CD4-positive, alpha-beta T cell treated with Interleukin-6 for 4 hours (primary cell): ENCODE results near the gene ENOSF1.
"Not testable (repeated sequence)": the region's sequence is repeated elsewhere in the genome, so short reads cannot be mapped to it uniquely, and the experiment has no call there.

Source experiments
- DNase-seq: peaks from one replicate; pipeline ENCODE4 v3.0.0-alpha.2; 2020; ENCODE audit warnings: mixed read lengths

ENOSF1 gene

DNA sequence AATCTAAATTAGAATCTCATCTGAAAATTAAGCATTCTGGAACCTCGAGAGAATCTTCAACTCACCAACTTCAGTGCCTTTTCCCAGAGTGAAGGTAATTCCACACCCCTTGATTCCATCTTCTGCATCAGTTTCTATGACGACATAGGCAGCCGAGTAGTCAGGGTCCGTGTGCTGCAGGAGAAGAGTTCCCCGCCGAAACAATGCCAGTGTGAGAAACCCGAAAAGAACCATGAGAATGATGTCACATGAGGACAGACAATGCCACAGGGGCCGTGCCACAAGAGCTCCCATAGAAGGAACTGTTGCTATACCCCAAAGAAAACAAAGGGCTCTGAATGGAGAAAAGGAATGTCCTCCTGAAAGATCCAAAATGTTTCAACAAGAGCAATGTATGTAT lies 6.0 kb downstream of the ENOSF1 start:
- no peak for DNase-seq

DNA sequence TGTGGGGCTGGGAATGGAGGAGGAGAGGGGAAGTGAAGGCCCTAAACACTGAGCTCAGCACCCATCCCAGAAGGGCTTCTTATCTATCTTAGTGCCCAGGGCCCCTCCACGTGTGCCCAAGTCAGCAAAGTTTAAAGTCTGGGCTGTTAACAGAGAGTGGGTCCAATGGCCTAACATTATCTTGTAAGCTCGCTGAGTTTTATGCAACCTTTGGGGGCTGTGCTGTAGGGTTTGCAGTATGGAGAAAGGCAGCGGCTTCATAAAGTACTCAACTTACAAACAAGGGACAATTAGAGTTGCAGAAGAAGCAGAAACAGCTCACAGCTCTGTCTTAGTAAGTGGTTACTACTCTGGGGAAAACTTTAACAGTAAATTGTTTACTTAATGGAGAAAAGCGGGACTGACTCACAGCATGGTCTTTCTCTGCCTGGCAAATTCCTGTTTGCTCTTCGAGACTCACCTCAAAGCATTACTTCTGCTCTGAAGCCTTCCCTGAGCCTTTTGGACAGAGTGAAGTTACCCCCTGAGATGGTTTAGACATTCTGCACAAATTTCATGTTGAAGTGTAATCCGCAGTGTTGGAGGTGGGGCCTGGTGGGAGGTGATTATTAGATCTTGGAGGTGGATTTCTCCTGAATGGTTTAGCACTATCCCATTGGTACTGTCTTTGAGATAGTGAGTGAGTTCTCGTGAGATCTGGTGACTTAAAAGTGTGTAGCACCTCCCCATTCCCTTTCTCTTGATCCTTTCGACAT lies 9.0 kb downstream of the ENOSF1 start:
- no peak for DNase-seq

DNA sequence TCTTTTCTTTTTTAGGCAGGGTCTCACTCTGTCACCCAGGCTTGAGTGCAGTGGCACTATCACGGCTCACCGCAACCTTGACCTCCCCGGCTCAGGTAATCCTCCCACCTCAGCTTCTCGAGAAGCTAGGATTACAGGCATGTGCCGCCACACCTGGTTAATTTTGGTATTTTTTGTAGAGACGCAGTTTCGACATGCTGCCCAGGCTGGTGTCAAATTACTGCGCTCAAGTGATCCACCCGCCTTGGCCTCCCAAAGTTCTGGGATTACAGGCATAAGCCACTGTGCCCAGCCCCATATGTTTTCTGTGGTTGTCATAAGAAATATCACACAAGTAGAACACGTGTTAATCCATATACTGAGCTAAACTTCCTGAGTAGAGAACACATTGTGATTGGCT lies 14.6 kb downstream of the ENOSF1 start:
- no peak for DNase-seq

DNA sequence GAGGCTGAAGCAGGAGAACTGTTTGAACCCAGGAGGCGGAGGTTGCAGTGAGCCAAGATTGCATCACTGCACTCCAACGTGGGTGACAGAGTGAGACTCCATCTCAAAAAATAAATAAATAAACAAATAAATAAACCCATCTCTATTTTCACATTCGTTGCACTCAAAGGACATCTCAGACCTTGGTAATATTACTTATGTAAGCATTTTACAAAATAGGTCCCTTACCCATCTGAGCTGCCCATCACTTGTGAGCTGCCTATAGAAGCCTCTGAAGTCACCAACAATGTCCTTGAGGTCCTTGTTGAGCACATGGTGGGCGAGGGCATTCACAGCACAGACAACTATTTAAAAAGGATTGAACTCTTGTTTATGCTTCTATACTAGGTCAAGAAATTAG lies 15.4 kb downstream of the ENOSF1 start:
- DNase-seq, result no peak

DNA sequence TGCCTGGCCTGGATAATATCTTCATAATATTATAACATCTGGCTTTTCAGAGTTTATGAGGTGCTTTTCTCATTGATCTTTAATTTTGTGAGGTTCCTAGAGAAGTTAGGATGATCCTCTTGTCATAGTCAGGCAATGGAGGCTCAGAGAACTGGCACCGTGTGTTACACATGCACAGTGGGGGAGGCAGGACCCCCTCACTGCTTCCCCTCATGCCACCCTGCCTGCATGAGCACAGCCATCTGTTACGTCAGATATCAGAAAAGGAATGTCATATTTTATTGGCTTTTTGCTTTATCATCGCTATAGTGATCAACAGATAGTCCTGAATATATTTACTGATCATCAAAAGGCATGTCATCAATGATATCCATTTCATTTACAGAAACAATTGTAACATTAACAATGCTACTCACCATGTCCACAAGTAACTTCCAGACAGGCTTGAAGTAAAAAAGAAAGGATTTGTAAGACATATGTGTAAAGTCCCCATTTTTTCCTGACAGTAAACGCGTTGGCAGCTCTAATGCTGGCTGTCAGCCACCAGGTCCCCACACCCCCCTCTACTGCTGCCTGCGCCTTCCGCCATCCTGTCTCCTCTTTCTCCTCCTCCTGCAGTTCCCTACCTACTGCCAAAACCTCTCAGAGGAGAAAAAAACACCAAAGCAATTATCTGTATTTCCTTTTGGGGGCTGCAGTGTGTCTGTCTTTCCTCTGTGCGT lies 18.8 kb downstream of the ENOSF1 start:
- no peak for DNase-seq

DNA sequence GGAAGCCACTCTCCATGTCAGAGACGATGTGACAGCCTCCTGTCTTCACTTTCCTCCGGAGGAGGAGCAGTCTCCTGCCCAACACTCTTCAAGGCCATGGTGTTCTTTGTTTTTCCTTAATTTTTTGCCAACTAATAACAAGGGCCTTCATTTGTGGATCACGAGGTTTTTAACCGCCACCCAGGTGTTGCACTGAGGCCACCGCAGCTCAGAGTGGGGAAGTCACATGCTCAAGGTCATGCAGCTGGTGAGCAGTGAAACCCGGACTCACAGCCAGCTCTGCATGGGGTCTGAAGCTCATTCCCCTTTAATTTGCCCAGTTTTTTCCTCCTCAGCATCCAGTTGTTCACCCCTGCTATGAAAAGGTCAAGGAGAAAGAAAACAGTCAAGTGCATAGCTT lies 19.6 kb downstream of the ENOSF1 start:
- no peak for DNase-seq

DNA sequence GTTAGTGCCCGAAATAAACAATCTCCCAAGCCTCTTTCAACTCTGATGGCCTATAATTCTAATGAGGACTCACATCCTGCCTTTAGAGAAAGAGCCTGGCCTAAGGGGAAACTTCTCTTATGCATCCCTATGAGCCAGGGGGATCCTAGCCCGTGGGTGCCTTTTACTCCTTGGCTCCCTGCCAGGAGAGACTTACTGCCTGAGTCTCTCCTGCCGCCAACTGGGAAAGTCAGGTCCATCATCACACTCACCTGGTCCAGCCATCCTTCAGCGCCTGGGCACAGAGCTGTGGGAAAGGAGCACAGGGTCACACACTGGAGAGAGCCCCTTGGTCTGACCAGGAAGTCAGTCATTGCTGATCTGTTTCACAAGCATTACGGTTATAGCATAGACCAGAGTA lies 24.1 kb downstream of the ENOSF1 start:
- DNase-seq, result no peak

DNA sequence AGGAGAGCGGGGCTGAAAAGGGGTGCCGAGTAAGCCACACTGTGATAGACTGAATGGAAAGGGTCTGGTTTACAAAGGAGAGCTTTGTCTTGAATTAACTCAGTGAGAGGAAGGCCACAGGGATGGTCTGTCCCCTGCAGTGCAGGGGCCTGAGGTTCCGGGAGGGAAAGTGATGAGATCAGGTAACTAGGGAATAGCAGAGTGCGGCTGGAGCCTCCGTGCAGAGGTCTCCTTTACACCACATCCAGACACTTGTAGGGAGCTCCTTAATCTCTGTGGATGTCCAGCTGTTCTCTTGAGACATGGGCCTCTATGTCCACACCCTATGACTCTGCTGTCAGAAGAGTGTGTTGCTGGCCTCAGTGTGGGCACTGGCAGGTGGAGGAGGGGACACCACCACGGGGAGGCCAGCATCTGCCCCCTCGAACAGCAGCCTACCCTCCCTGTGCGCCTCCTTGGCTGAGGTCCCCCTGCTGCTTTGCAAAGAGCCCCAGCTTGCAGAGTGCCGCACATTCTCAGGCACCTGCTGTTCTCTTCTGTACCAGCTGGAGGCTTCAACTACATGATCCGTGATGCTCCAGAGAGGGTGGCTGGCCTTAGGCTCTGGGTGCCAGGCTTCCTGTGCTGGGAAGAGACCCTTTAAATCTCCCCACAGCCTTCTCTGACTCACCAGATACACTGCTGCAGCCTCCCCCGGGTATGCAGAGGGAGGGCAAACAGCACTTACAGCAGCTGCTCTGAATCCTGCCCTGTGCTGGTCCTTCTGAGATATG lies 25.9 kb downstream of the ENOSF1 start:
- no peak for DNase-seq

DNA sequence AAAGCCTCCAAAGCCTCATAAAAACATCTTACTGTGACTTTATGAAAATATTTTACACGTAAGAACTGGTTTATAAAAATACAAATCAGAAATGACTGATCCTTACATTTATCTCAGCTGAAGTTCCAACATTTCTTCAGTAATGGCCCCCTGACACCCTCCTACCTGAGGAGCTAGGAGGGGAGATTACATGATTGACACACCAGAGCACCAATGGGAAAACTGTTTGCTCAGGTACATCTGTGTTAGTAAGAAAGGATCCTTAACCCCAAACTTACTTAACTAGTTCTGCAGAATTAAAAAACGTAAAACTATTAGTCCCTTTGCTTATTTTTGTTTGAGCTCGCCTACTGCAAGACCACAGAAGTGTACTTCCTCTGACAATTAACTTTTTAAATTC lies 27.0 kb downstream of the ENOSF1 start:
- no peak for DNase-seq

DNA sequence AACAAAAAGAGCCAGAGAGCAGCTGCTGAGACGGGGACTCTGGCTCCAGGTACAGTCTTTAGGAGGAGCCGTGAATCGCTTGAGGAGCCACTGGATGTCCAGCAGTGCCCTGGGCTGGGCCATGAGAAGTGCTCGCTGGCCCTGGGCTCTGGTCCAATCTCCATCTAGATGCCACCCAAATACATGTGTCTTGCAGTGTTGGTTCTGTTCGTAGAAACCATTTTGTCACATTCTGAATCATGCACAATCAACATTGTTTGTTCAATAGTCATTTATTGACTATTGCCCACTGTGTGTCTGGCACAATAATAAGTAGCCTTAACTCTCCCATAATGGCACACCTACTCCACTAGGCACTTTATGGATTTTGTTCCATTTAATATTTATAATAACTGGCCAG lies 28.9 kb downstream of the ENOSF1 start:
- DNase-seq, result no peak

DNA sequence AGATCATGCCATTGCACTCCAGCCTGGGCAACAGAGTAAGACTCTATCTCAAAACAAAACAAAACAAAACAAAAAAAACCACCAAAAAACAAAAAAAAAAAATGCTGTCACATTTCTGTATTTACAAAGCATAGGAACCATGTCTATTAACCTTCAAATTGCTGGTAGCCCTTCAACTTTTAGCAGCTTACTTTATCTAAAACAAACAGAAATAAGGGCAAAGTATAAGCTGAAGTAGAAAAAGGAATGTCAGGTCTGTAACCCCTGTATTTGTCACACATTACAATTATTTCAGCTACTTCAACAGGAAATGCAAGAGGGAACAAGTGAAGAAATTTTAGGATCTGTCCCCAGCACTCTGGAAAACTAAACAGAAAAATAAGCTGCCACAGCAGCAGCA lies 29.6 kb downstream of the ENOSF1 start:
- DNase-seq, result no peak

DNA sequence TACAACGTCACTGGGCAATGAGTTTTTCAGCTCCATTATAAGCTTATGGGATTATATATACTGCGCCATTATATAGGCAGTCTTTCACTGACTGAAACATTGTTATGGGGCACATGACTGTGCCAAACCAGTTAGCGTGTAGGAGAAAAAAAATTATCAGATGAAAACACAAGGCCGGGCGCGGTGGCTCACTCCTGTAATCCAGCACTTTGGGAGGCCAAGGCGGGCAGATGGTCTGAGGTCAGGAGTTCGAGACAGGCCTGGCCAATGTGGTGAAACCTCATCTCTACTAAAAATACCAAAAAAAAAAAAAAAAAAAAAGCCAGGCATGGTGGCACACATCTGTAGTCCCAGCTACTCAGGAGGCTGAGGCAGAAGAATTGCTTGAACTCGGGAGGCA lies 30.0 kb downstream of the ENOSF1 start:
- DNase-seq, result not testable (repeated sequence)

DNA sequence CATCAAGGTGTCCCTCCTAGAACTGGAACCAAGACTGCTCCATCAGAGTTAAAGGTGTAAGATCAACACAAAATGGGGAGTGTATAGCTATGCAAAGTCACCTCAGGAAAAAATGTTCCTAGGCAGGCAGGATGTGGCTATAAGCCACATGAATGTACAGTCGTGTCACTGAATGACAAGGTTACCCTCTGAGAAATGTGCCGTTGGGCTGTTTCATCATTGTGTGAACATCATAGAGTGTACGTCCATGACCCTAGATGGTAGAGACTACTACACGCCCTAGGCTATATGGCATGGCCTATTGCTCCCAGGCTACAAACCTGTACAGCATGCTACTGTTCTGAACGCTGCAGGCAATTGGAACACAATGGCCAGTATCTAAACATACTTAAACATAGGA lies 30.4 kb downstream of the ENOSF1 start:
- peak; percentile 12 for DNase-seq

DNA sequence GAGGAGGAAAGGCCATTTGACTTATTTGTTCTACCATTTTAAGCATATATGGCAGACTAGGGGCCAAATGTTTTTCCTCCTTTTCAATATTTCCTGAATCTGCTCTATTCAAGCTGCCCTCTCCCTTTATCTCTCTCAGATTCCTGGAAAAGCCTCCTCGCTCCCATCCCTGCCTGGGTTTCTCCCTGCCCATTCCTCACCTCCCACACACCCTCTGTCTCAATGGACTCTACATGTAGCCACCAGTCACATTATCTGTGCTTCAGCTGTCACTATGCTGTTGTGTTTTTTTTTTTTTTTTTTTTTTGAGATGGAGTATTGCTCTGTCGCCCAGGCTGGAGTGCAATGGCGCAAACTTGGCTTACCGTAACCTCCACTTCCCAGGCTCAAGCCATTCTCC lies 32.0 kb downstream of the ENOSF1 start:
- no peak for DNase-seq

DNA sequence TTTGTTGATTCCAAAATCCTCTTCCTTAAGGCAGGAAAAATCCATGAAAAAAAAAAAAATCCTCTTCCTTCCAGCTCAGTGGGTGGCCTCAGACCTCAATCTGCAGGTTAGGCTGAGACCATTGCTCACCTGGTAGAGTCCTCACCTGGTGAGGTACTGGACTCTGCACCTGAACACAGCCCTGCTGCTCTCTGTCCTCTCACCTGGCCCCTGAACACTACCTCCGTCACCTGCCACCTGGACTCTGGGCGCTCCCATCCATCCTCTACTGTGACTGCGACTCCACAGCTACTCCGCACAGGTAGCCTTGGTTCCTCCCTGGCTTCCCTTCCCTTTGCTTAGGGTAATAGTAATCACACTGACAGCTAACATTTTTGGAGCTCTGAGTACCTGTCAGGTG lies 32.9 kb downstream of the ENOSF1 start:
- no peak for DNase-seq

DNA sequence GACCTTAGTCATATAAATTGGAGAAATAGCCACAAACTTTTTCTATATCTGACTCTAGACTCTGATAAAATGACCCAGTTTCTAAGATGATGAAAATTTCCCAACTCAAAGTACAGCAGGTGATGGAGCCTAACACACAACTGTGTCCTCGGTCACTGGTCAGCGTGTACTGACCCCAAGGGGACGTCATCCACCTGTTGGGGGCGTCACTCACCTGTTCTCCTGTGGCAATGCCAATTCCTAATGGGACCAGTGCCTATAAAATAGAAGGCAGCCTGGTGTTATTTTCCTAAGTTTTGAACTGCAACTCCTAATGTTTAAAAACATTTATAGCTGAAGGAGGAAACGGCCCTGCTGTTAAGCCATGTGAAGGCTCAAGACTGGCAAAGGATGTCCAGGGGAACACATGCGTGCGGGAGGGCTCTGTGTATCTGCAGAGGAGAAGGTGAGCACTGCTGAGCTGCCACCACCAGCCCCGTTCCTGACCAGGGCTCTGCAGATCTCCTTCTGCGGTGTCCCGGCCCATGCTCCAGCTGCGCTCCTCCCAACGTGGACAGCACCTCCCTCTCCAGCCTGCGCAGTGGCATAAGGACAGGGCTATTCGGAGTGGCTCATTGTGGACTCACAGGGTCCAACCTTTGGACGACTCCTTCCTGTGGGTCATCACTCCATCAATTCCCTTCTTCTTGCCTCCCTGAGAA lies 33.8 kb downstream of the ENOSF1 start:
- no peak for DNase-seq

DNA sequence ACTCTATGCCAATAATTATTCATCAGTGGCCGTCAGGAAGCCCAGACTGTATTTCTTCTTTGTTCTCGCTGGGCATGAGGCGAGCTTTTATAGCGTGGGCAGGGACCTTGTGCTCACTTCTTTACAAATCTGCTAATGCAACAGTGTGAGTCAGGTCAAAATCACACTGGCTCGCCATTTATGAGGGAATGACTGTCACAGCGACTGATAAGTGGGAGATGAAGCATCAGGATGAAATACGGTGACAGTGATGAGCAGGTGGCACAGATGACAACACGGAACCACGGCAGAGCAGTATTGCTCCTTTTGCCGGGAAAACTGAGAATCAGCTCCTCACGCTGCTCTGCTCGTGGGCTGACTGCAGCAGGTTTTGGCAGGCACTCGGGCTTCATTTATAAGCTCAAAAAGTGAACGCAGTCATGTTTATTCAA lies 34.5 kb downstream of the ENOSF1 start:
- no peak for DNase-seq

DNA sequence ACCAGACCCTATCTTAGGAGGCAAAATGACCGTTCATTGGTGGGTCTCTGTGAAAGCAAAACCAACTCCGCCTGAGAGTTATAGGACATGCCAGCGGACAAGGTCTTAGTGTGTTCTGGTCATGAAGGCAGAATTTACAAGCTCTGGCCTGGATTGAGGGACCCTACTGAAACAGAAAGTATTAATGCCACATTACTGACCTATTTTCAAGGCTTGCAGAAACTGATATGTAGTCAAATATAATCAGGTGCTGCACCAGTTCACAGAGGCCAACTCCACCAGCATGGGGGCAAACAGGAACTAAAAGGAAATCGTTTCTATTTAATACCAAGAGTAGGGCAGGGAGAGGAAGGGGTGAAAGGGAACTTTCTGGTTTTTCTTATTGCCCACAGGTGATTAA lies 35.3 kb downstream of the ENOSF1 start:
- DNase-seq, result no peak

DNA sequence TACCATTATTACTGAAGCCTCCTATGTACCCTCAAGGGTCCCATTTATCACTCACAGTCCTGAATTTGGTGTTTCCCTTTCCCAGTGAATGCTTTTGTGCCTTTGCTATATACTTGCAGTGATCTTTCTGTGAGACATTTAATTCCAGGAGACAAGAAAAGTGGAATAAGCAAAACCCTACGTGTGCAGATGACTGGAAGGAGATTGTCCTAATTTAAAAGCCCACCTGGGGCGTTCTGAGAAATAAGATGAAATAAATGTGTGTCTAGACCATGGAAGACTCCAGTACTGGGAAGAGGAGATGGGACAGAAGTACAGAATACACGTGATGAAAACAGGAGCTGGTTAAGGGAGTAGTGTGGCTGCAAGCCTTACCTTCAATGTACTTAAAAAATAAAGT lies 35.7 kb downstream of the ENOSF1 start:
- DNase-seq, result no peak

DNA sequence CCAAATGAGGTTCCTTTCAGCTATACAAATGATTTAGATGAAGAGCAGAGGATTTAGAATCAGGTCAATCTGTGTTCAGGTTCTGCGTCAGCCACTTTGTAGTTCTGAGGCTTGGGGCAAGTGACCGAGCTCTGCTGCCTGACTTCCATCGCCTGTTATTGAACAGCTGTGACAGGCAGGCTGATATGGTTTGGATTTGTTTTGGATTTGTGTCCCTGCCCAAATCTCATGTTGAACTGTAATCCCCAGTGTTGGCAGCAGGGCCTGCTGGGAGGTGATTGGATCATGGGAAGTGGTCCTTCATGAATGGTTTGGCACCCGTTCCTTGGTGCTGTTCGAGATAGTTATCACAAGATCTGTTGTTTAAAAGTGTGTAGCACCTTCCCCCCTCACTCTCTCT lies 36.4 kb downstream of the ENOSF1 start:
- no peak for DNase-seq

DNA sequence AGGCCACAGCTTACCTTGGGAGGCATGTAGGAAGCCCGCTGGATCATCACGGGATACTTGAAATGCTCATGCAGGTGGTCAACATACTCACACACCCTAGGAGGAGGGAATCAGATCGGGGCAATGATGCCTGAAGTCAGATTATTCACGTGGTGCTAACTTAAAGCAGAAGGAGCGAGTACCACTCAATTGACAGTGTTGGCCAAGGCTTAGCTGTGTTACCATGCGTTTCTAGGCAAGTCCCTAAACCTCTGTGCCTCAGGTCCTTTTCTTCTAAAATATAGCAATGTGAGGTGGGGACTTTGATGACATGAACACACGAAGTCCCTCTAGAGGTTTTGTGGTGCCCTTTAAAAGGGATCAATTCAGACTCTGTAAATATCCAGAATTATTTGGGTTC lies 37.1 kb downstream of the ENOSF1 start:
- DNase-seq, result no peak

DNA sequence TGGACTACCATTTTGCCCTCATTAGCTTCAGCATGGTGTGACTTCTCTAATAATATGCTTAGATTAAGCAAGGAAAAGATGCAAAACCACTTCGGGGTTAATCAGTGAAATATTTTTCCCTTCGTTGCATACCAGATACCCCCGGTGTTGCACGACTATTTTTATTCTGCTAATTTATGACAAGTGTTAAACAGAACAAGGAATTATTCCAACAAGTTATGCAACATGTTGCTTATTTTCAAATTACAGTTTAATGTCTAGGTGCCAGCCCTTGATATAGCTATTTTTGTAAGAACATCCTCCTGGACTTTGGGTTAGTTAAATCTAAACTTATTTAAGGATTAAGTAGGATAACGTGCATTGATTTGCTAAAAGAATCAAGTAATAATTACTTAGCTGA lies 38.7 kb downstream of the ENOSF1 start:
- no peak for DNase-seq

DNA sequence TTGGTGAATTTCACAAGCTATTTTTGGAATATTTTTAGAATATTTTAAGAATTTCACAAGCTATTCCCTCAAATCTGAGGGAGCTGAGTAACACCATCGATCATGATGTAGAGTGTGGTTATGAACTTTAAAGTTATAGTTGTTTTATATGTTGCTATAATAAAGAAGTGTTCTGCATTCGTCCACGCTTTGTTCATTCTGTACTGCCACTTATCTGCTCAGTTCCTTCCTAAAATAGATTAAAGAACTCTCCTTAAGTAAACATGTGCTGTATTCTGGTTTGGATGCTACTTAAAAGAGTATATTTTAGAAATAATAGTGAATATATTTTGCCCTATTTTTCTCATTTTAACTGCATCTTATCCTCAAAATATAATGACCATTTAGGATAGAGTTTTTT lies 39.1 kb downstream of the ENOSF1 start:
- no peak for DNase-seq
